Upper lobe of left lung (tissue), 6 donors: ENCODE data around the gene NELFE. TPM values are rescaled to one million over a fixed set of nuclear protein-coding genes. Genes with fewer than 3 reads are reported as not detected.

ENCODE experiments used
- ATAC-seq, 2 donors: fragments of 200-7000 bp; cut with Tn5 transposase; one replicate each; pipeline ENCODE4 v1.9.1; 2022; ENCODE audit warnings: mild to moderate bottlenecking in 2 of 2, moderate library complexity in 2 of 2; ENCODE audit not compliant: low FRiP score in 2 of 2
- DNase-seq, 2 donors: peaks; one replicate each; pipeline ENCODE4 v3.0.0-alpha.2; 2019 to 2020
- H3K27ac ChIP-seq, 4 donors: fragments of 200-600 bp; sonication (generic); one replicate each; pipeline ENCODE4 v1.5.1; 2016 to 2019
- H3K27me3 ChIP-seq, 4 donors: fragments of 200-600 bp; sonication (generic); one replicate each; pipeline ENCODE4 v1.5.1; 2017 to 2019
- H3K36me3 ChIP-seq, 4 donors: fragments of 200-600 bp; sonication (generic); one replicate each; pipeline ENCODE4 v1.5.1; 2016 to 2019
- H3K4me1 ChIP-seq, 4 donors: fragments of 200-600 bp; sonication (generic); one replicate each; pipeline ENCODE4 v1.5.1; 2018 to 2019
- H3K4me3 ChIP-seq, 4 donors: fragments of 200-600 bp; sonication (generic); one replicate each; pipeline ENCODE4 v1.5.1; 2017 to 2019; ENCODE audit warnings: mild to moderate bottlenecking in 2 of 4, moderate library complexity in 1 of 4
- H3K9me3 ChIP-seq, 4 donors: fragments of 200-600 bp; sonication (generic); one replicate each; pipeline ENCODE4 v1.5.1; 2018 to 2019
- EP300 ChIP-seq, 4 donors: sonication (generic); formaldehyde crosslinking; IDR thresholded peaks; one replicate each; pipeline ENCODE4 v1.5.1; 2017; ENCODE audit warnings: antibody characterized with exemption in 4 of 4, control low read depth in 2 of 4
- POLR2A ChIP-seq, 4 donors: fragments of 450-650 bp; IDR thresholded peaks; one replicate each; pipeline ENCODE4 v1.5.1; 2016 to 2017; ENCODE audit warnings: antibody characterized with exemption in 4 of 4, mild to moderate bottlenecking in 2 of 4
- POLR2AphosphoS5 ChIP-seq, 2 donors: sonication (generic); formaldehyde crosslinking; IDR thresholded peaks; one replicate each; pipeline ENCODE4 v1.5.1; 2017; ENCODE audit warnings: antibody characterized with exemption in 2 of 2
- WGBS, 2 donors: methylation state at CpG; one replicate each; pipeline ENCODE4 v1.1.5; 2017 to 2018; 5-methylcytosine and 5-hydroxymethylcytosine counted together
- total RNA-seq, 6 donors: library from RNA; depleted of rRNA in 4 of 6; stranded (reverse); fragments of >200 nt in 4 of 6; gene quantifications; one replicate each; pipeline versions ENCODE4 v1.1.0 to v1.2.1, GENCODE V29; 2016 to 2021
- TF ChIP-seq, protein P1 (sequence below), 6 experiments: fragments of 450-650 bp in 4 of 6; fragments of 200-600 bp in 2 of 6; sonication (generic) in 2 of 6; IDR thresholded peaks; one replicate each; pipeline ENCODE4 v1.5.1; 2016 to 2019; ENCODE audit warnings: antibody characterized with exemption in 6 of 6
- donor health status: DM: no; HTN: no; CAD: no; lungs with moderate emphysema.
- donor health status: DM: no; HTN: yes; CAD: no; lungs with severe emphysema.

Gene NELFE
- total RNA-seq, 6 donors from 2014 or later = 42.8 to 84.2 (median 63.0) TPM

DNA sequence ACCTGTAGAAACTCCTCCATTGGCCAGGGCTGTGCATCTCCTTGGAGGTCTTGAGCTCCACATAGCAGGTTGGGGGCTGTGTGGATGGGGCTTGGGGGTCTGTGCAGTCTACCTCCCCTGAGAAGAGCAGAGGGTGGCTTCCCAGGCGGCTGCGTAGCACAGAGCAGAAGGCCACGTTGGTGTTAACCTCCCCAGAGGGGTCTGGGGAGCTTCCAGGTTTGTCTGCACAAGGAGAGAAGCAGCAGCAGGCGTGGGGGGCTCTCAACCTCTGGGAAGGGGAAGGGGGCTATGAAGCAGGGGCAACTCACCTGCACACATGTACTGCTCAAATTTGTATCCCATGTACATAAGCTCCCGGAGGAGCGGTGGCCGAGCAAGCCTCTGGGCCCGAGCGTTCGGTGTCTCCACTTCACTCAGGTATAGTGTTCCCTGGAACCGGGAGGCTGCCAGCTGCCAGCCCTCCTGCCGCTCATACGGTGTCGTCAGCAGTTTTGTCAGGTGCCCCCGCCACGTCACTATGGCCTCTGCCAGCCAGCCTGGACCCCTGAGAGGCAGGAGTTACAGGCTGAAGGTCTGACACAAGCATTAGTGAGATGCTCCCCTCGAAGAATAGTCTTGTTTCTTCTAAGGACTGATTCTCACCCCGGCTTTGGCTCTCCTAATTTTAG is 12.0 kb upstream of the NELFE start:
- H3K9me3 ChIP-seq = no peaks in the 10 kb centered on the region
- H3K4me1 ChIP-seq = peaks cover 24 to 47% (median 30%) of the 10 kb centered on the region in 4 donors
- peak overlapping the region in 3 of 4 donors; percentile 55 to 84 (median 79) for H3K4me3 ChIP-seq
- H3K27ac ChIP-seq = peak overlapping the region; percentile 96 to 99 (median 97)
- H3K36me3 ChIP-seq = peaks cover 26 to 55% (median 46%) of the 10 kb centered on the region in 4 donors
- no peaks in the 10 kb centered on the region for H3K27me3 ChIP-seq
- DNase-seq (peak in 1 of 2 donors; percentile 75), ATAC-seq (no peak)
- WGBS, 2 donors = 86 to 93% methylated on average over 3 to 18 of the region's 18 CpGs
- no peak for TF ChIP-seq EP300 (IDR thresholded peaks at IDR 0.05)
- no peak for TF ChIP-seq POLR2A (IDR thresholded peaks at IDR 0.05)
- no peak for TF ChIP-seq POLR2AphosphoS5 (IDR thresholded peaks at IDR 0.05)
- TF ChIP-seq, protein P1, sequence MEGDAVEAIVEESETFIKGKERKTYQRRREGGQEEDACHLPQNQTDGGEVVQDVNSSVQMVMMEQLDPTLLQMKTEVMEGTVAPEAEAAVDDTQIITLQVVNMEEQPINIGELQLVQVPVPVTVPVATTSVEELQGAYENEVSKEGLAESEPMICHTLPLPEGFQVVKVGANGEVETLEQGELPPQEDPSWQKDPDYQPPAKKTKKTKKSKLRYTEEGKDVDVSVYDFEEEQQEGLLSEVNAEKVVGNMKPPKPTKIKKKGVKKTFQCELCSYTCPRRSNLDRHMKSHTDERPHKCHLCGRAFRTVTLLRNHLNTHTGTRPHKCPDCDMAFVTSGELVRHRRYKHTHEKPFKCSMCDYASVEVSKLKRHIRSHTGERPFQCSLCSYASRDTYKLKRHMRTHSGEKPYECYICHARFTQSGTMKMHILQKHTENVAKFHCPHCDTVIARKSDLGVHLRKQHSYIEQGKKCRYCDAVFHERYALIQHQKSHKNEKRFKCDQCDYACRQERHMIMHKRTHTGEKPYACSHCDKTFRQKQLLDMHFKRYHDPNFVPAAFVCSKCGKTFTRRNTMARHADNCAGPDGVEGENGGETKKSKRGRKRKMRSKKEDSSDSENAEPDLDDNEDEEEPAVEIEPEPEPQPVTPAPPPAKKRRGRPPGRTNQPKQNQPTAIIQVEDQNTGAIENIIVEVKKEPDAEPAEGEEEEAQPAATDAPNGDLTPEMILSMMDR (IDR thresholded peaks at IDR 0.05) = no peak

DNA sequence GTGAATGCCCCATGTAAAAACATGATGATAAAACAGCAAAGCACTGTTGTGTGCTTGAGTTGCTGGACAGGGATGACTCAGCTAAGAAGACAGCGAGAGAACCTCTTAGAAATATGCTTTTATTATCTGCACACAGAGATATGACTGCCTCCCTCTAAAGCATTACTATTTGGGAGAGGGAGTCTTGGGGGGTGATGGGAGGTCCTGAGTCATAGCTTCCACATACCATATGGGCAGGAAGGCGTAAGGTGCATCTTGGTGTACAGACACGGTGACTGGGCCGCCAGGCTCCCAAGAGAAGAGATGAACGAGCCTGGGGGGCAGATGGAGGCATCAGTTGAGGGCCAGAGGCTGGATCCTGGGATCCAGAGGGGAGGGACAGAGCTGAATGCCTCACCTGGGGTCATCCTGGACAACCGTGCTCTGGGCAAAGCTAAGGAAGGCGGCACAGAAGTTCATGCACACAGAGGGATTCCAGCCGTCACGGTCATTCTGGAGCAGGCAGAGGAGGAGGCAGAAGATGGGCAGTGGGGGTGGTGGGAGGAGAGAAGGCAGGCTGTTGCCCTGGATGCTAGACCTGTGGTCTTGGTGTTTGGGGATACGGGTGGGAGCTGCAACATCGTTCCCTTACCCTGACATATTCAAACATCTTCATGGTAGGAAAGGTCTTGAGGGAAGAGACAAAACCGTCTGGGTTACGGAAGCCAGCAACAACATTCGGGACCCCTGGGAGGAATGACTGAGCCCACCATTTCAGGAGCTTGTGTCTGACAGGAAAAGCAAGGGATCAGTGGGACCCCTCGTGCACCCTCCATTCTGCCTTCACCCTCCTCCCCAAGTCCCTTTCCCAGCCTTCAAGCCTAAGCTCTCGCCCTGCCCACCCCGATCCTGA is 11.2 kb upstream of the NELFE start:
- Histone ChIP-seq H3K36me3 (peaks cover 28 to 63% (median 52%) of the 10 kb centered on the region in 4 donors), H3K4me3 (peak overlapping the region in 1 of 4 donors; percentile 79), H3K27me3 (no peaks in the 10 kb centered on the region), H3K9me3 (no peaks in the 10 kb centered on the region), H3K4me1 (peaks cover 24 to 47% (median 30%) of the 10 kb centered on the region in 4 donors), H3K27ac (peak overlapping the region in 2 of 4 donors; percentile 96 to 97)
- ATAC-seq (no peak), DNase-seq (no peak)
- WGBS, 2 donors = 76 to 86% methylated on average over 17 of the region's 17 CpGs
- no peak for TF ChIP-seq POLR2A (IDR thresholded peaks at IDR 0.05)
- no peak for TF ChIP-seq POLR2AphosphoS5 (IDR thresholded peaks at IDR 0.05)
- TF ChIP-seq EP300 (IDR thresholded peaks at IDR 0.05) = no peak
- TF ChIP-seq, protein P1 (IDR thresholded peaks at IDR 0.05) = no peak

DNA sequence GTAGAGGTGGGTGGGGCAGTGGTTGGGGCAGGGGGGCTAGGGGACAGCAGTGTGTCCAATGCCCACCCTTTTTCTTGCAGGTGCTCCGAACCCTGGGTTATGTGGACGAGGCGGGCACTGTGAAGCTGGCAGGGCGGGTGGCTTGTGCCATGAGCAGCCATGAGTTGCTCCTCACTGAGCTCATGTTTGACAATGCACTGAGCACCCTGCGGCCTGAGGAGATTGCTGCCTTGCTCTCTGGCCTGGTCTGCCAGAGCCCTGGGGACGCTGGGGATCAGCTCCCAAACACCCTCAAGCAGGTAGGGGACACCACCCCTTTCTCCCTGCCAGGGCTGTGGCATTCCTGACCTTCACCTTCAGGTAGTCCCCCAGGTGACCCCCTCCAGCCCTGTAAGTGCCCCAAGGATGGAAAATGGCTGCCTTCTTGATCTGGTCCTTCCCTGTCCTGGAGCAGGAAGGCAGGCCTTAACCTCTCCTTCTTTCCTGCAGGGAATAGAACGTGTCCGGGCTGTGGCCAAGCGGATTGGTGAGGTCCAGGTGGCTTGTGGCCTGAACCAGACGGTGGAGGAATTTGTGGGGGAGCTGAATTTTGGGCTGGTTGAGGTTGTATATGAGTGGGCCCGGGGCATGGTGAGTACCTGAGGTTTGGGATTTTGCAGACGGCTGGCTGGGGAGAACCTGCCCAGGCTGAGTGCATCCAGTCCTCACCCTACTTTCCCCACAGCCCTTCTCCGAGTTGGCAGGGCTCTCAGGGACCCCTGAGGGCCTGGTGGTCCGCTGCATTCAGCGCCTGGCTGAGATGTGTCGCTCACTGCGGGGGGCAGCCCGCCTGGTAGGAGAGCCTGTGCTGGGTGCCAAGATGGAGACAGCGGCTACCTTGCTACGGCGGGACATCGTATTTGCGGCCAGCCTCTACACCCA is 10.3 kb upstream of the NELFE start:
- Histone ChIP-seq H3K4me3 (no peak overlapping the region), H3K27ac (no peak overlapping the region), H3K36me3 (peaks cover 36 to 72% (median 59%) of the 10 kb centered on the region in 4 donors), H3K4me1 (peaks cover 24 to 40% (median 30%) of the 10 kb centered on the region in 4 donors), H3K9me3 (no peaks in the 10 kb centered on the region), H3K27me3 (no peaks in the 10 kb centered on the region)
- TF ChIP-seq POLR2AphosphoS5 (IDR thresholded peaks at IDR 0.05) (no peak), EP300 (IDR thresholded peaks at IDR 0.05) (no peak), POLR2A (IDR thresholded peaks at IDR 0.05) (no peak)
- TF ChIP-seq, protein P1 (IDR thresholded peaks at IDR 0.05) = no peak
- 91 to 94% methylated on average over 19 to 22 of the region's 23 CpGs for WGBS, 2 donors
- peak in 1 of 2 donors; percentile 50 for DNase-seq
- ATAC-seq = no peak

DNA sequence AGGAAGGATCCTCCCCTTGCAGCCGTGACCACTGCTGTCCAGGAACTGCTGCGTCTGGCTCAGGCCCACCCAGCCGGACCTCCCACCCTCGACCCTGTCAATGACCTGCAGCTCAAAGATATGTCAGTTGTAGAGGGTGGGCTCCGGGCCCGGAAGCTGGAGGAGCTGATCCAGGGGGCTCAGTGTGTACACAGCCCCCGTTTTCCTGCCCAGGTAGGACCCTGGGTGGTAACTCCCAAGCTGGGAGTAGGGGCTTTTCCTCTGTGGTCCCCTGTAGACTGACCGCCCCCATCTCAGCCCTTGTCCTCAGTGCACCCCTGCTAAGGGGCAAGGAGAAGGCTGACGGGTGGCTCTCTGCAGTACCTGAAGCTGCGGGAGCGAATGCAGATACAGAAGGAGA is 9.6 kb upstream of the NELFE start:
- Histone ChIP-seq H3K4me3 (no peak overlapping the region), H3K36me3 (peaks cover 42 to 77% (median 66%) of the 10 kb centered on the region in 4 donors), H3K27ac (no peak overlapping the region), H3K4me1 (peaks cover 18 to 33% (median 24%) of the 10 kb centered on the region in 4 donors), H3K27me3 (no peaks in the 10 kb centered on the region), H3K9me3 (no peaks in the 10 kb centered on the region)
- TF ChIP-seq POLR2AphosphoS5 (IDR thresholded peaks at IDR 0.05) = no peak
- TF ChIP-seq, protein P1 (IDR thresholded peaks at IDR 0.05) = no peak
- no peak for TF ChIP-seq POLR2A (IDR thresholded peaks at IDR 0.05)
- no peak for TF ChIP-seq EP300 (IDR thresholded peaks at IDR 0.05)
- WGBS, 2 donors = 87% methylated on average over 6 to 11 of the region's 11 CpGs
- DNase-seq = peak in 1 of 2 donors; percentile 47
- ATAC-seq = no peak
